CD4-positive, alpha-beta memory T cell (primary cell): ENCODE measurements around the gene STK32B. TPM values are rescaled to one million over a fixed set of nuclear protein-coding genes. Genes with fewer than 3 reads are reported as not detected.

Source experiments
- CTCF ChIA-PET: fragments of 350-600 bp; sonication (Branson Sonifier 250); formaldehyde crosslinking; loops from one replicate; lab custom pipeline; 2021; ENCODE audit warnings: inconsistent platforms; ENCODE audit not compliant: partially characterized antibody; lab: Charles Lee
- POLR2A ChIA-PET: fragments of 350-600 bp; sonication (Branson Sonifier 250); formaldehyde crosslinking; loops from one replicate; lab custom pipeline; 2021; ENCODE audit not compliant: partially characterized antibody; lab: Charles Lee
- DNase-seq, 5 donors: peaks; one replicate each; pipeline versions ENCODE4 v3.0.0 to v3.0.0-alpha.2; 2020 to 2022; ENCODE audit warnings: mixed read lengths in 1 of 5
- H3K27ac ChIP-seq: one replicate; pipeline ENCODE4 v1.7.0; 2013; ENCODE audit warnings: low read depth, low read length
- H3K27me3 ChIP-seq: 2 replicates; pipeline ENCODE4 v1.7.0; 2013; ENCODE audit warnings: mild to moderate bottlenecking, low read length, moderate library complexity; ENCODE audit not compliant: insufficient read depth
- H3K36me3 ChIP-seq: 2 replicates; pipeline ENCODE4 v1.7.0; 2013; ENCODE audit warnings: mild to moderate bottlenecking, low read length, moderate library complexity; ENCODE audit not compliant: insufficient read depth
- H3K4me1 ChIP-seq: 2 replicates; pipeline ENCODE4 v1.7.0; 2013; ENCODE audit warnings: mild to moderate bottlenecking, low read length, moderate library complexity; ENCODE audit not compliant: insufficient read depth
- H3K4me3 ChIP-seq, 2 donors: one replicate each; pipeline ENCODE4 v1.7.0; 2013; ENCODE audit warnings: low read length in 2 of 2, mild to moderate bottlenecking in 1 of 2
- H3K9me3 ChIP-seq, 2 donors: one replicate each; pipeline ENCODE4 v1.7.0; 2013; ENCODE audit warnings: low read length in 2 of 2, control low read depth in 1 of 2; ENCODE audit not compliant: control insufficient read depth in 1 of 2
- H3K27ac Mint-ChIP-seq, 7 donors: one replicate each; pipeline ENCODE4 v1.8.0; 2020 to 2021; ENCODE audit warnings: mixed read lengths in 7 of 7, mild to moderate bottlenecking in 6 of 7, inconsistent platforms in 3 of 7, moderate library complexity in 3 of 7
- H3K27me3 Mint-ChIP-seq, 2 donors: one replicate each; pipeline ENCODE4 v1.8.0; 2020 to 2021; ENCODE audit warnings: mixed read lengths in 2 of 2
- H3K36me3 Mint-ChIP-seq, 2 donors: one replicate each; pipeline ENCODE4 v1.8.0; 2020 to 2021; ENCODE audit warnings: mixed read lengths in 2 of 2, inconsistent platforms in 1 of 2, mild to moderate bottlenecking in 1 of 2
- H3K4me1 Mint-ChIP-seq, 4 donors: one replicate each; pipeline ENCODE4 v1.8.0; 2020 to 2021; ENCODE audit warnings: mixed read lengths in 4 of 4, mild to moderate bottlenecking in 1 of 4
- H3K4me3 Mint-ChIP-seq, 8 donors: one replicate each; pipeline ENCODE4 v1.8.0; 2020 to 2021; ENCODE audit warnings: mixed read lengths in 8 of 8, mild to moderate bottlenecking in 7 of 8, moderate library complexity in 6 of 8, inconsistent platforms in 3 of 8
- H3K9me3 Mint-ChIP-seq, 8 donors: one replicate each; pipeline ENCODE4 v1.8.0; 2020 to 2021; ENCODE audit warnings: mixed read lengths in 8 of 8, mild to moderate bottlenecking in 5 of 8, inconsistent platforms in 3 of 8, moderate library complexity in 1 of 8
- intact Hi-C: fragments of 100-400 bp; cut with micrococcal nuclease; formaldehyde crosslinking; loops from one replicate; pipeline ENCODE4 v1.15.1; 2023
- polyA plus RNA-seq, 2 donors: library from polyadenylated mRNA; unstranded; fragments of 300-500 nt; fragmentation: Illumina TruSeq; gene quantifications; one replicate each; pipeline ENCODE4 v1.2.3, GENCODE V29; 2021
- total RNA-seq, 2 experiments: library from RNA; stranded (reverse); gene quantifications; one replicate each; pipeline ENCODE4 v1.2.3, GENCODE V29; 2021

The STK32B gene
- total and polyA plus RNA-seq, 4 experiments from 2014 or later, result not detected

DNA sequence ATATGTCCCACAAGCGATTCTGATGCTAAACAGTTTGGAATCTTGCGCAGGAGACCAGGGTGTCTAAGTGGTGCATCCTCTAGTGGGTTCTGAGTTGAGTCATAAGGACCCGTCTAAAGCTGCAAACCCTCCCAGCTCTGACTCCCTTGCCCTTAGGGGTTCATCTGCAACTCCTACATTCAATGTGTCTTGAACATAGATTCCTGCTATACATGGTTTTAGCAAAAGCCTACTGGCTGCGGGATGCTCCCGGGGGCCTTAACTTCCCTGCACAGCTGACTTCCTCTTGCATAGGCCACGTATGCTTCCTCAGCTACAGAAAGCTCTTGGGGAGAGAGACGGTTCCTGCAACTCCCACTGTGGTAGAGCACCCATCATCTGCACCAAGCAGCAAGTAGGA, 420.4 kb downstream of the STK32B start:
- no peak for DNase-seq
- ChIA-PET POLR2A (no interaction called here), CTCF (no interaction called here)
- no peaks in the 10 kb centered on the region for H3K27me3 ChIP-seq
- no peaks in the 10 kb centered on the region for H3K4me1 ChIP-seq
- Mint-ChIP-seq H3K27ac (no peak overlapping the region), H3K4me1 (no peaks in the 10 kb centered on the region), H3K27me3 (no peaks in the 10 kb centered on the region), H3K36me3 (no peaks in the 10 kb centered on the region), H3K4me3 (no peak overlapping the region), H3K9me3 (peaks cover 0 to 10% (median 1%) of the 10 kb centered on the region in 8 donors)
- intact Hi-C loops, result no loop called here
- H3K36me3 ChIP-seq, result no peaks in the 10 kb centered on the region
- no peaks in the 10 kb centered on the region for H3K9me3 ChIP-seq
- H3K27ac ChIP-seq, result no peak overlapping the region
- H3K4me3 ChIP-seq, result no peak overlapping the region

DNA sequence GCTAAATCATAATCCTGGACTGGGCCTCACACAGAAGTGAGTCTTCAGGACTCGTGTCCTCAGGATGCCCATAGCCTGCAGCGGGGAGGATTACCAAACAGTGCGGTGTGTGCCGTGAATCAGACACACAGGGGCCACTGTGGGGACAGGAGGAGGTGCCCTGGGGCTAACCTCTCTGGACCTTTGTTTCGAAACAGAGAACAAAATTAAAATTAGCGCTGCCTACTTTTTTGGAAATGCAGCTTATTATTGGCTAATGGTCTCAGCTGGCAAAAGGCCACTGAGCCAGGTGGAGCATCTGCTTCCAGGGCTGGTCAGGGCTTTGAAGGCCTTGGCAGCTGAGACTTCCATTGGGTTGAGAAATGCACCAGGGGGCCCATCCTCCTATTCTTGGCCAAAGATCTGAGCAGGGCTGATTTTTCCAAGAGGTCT, 420.9 kb downstream of the STK32B start:
- intact Hi-C loops, result no loop called here
- POLR2A ChIA-PET, result no interaction called here
- Mint-ChIP-seq H3K27ac (no peak overlapping the region), H3K4me1 (no peaks in the 10 kb centered on the region), H3K27me3 (no peaks in the 10 kb centered on the region), H3K36me3 (no peaks in the 10 kb centered on the region), H3K9me3 (peaks cover 0 to 10% (median 2%) of the 10 kb centered on the region in 8 donors), H3K4me3 (no peak overlapping the region)
- Histone ChIP-seq H3K27me3 (no peaks in the 10 kb centered on the region), H3K4me1 (no peaks in the 10 kb centered on the region), H3K27ac (no peak overlapping the region), H3K36me3 (no peaks in the 10 kb centered on the region), H3K9me3 (no peaks in the 10 kb centered on the region), H3K4me3 (no peak overlapping the region)
- CTCF ChIA-PET, result interaction anchor here (0.5 kb wide), 1 partner anchor 1220 kb away, joined by 3 read pairs; no protein-coding TSS in a partner anchor
- no peak for DNase-seq

DNA sequence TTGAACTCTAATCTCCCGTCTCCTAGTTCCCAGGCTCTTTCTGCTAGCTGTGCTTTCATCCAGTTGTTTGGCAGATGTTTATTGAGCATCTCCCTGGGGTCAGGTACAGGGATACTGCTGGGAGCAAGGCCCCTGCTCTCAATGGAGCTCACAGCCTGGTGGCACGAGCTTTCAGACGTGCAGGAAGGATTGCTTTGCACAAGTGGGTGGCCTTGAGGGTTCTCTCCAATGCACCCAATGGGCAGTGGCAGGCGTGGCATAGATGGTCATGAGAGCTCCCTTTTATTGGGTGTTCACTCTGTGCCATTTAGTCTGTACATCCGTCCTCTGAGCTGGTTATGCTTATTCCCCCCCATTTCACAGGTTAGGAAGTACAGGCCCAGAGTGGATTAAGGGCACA, 421.8 kb downstream of the STK32B start:
- Mint-ChIP-seq H3K4me3 (no peak overlapping the region), H3K4me1 (no peaks in the 10 kb centered on the region), H3K27me3 (no peaks in the 10 kb centered on the region), H3K27ac (no peak overlapping the region), H3K36me3 (no peaks in the 10 kb centered on the region), H3K9me3 (peaks cover 0 to 10% (median 2%) of the 10 kb centered on the region in 8 donors)
- Histone ChIP-seq H3K27me3 (no peaks in the 10 kb centered on the region), H3K27ac (no peak overlapping the region), H3K9me3 (no peaks in the 10 kb centered on the region), H3K36me3 (no peaks in the 10 kb centered on the region), H3K4me3 (no peak overlapping the region), H3K4me1 (no peaks in the 10 kb centered on the region)
- no peak for DNase-seq
- CTCF ChIA-PET, result no interaction called here
- POLR2A ChIA-PET, result no interaction called here
- intact Hi-C loops, result no loop called here

DNA sequence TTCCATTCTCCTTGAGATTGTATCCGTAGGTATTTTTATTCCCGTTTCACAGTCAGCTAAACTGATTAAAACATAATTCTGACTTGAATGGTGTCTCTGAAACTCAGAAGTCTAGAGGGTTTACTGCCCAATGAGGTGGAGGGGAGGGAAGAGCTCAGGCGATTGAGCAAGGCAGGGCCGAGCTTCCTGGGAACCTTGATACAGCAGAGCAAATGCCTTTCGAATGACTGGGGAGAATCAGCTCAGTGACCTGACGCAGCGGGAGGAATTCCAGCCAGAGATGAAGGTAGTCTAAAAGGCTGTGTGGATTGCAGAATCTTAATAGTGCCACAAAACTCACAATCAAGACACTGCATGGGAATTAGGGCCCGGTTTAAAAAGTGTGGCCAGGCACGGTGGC, 423.5 kb downstream of the STK32B start:
- H3K9me3 Mint-ChIP-seq, result peaks cover 0 to 9% (median 2%) of the 10 kb centered on the region in 8 donors
- no peaks in the 10 kb centered on the region for H3K4me1 Mint-ChIP-seq
- no peak for DNase-seq
- no peak overlapping the region for H3K27ac ChIP-seq
- ChIA-PET POLR2A (no interaction called here), CTCF (interaction anchor here (0.7 kb wide), 1 partner anchor 723 kb away, joined by 3 read pairs; no protein-coding TSS in a partner anchor)
- no peaks in the 10 kb centered on the region for H3K36me3 ChIP-seq
- no peak overlapping the region for H3K4me3 Mint-ChIP-seq
- intact Hi-C loops, result no loop called here
- no peak overlapping the region for H3K27ac Mint-ChIP-seq
- no peak overlapping the region for H3K4me3 ChIP-seq
- H3K9me3 ChIP-seq, result no peaks in the 10 kb centered on the region
- no peaks in the 10 kb centered on the region for H3K4me1 ChIP-seq
- H3K27me3 Mint-ChIP-seq, result no peaks in the 10 kb centered on the region
- H3K27me3 ChIP-seq, result no peaks in the 10 kb centered on the region
- H3K36me3 Mint-ChIP-seq, result no peaks in the 10 kb centered on the region

DNA sequence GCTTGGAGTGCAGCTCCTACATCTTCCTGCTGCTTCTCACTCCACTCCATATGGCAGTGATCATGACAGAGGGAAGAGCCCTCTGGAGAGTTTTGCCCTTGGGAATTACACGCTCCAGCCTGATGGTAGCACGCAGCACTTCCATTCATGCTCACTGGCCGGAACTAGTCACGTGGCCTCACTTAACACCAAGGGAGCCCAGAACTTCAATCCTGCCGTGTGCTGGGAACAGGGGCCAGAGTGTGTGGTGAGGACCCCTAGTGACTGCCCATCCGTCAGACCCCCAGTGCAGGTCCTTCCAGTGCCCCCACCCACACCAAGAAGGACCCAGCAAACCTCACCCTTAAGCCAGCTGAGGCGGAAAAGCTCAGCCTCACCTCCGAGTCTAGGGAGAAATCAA, 426.3 kb downstream of the STK32B start:
- Histone ChIP-seq H3K4me3 (no peak overlapping the region), H3K27me3 (no peaks in the 10 kb centered on the region), H3K27ac (no peak overlapping the region), H3K36me3 (no peaks in the 10 kb centered on the region), H3K9me3 (no peaks in the 10 kb centered on the region), H3K4me1 (no peaks in the 10 kb centered on the region)
- POLR2A ChIA-PET, result no interaction called here
- Mint-ChIP-seq H3K4me1 (no peaks in the 10 kb centered on the region), H3K27ac (no peak overlapping the region), H3K36me3 (no peaks in the 10 kb centered on the region), H3K4me3 (no peak overlapping the region), H3K9me3 (peaks cover 0 to 16% (median 3%) of the 10 kb centered on the region in 8 donors), H3K27me3 (no peaks in the 10 kb centered on the region)
- intact Hi-C loops, result no loop called here
- CTCF ChIA-PET, result no interaction called here
- DNase-seq, result no peak

DNA sequence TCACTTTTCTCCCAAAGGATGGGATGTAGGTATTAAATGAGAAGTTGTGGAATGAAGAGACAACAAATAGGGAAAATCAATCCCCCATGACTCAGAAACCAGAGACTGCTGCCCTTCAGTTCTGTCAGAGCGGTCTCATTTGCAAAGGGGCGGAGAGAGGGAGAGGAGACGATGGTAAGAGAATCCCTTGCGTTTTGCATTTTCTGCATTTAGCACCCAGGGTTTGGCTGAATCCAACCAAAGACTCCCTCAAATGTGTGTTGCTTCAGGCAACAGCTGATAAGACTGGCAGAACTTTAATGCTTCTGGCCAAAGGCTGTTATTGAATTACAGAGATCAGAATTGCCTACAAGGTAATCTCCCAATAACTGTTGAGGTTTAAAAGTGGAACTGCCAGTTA, 426.9 kb downstream of the STK32B start:
- intact Hi-C loops, result no loop called here
- H3K4me3 Mint-ChIP-seq, result no peak overlapping the region
- no peak for DNase-seq
- H3K4me1 ChIP-seq, result no peaks in the 10 kb centered on the region
- H3K27me3 ChIP-seq, result no peaks in the 10 kb centered on the region
- H3K4me1 Mint-ChIP-seq, result no peaks in the 10 kb centered on the region
- POLR2A ChIA-PET, result no interaction called here
- H3K27ac Mint-ChIP-seq, result no peak overlapping the region
- H3K9me3 ChIP-seq, result no peaks in the 10 kb centered on the region
- H3K36me3 Mint-ChIP-seq, result no peaks in the 10 kb centered on the region
- peaks cover 0 to 16% (median 3%) of the 10 kb centered on the region in 8 donors for H3K9me3 Mint-ChIP-seq
- no peaks in the 10 kb centered on the region for H3K36me3 ChIP-seq
- H3K27ac ChIP-seq, result no peak overlapping the region
- H3K4me3 ChIP-seq, result no peak overlapping the region
- CTCF ChIA-PET, result no interaction called here
- H3K27me3 Mint-ChIP-seq, result no peaks in the 10 kb centered on the region

DNA sequence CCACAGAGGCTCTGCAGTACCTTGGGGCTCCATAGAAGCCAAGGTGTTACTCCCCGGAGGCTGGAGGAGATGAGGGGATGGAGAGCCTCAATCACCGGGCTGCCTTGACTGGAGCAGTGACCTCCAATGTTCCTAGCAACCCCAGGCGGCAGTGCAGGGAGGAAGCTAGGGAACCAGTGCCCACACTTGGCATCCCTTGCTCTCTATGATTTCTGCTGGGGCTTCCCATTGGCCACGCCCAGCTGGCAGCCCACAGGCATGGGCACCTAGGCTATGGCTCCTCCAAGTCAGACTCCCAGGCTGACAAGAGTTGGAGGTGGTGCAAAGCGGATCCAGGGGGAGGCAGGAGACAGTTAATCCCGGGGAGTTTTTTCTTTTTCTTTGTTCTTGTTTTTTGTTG, 427.4 kb downstream of the STK32B start:
- H3K4me3 ChIP-seq, result no peak overlapping the region
- no peak overlapping the region for H3K27ac Mint-ChIP-seq
- H3K4me3 Mint-ChIP-seq, result no peak overlapping the region
- no peaks in the 10 kb centered on the region for H3K4me1 ChIP-seq
- H3K36me3 ChIP-seq, result no peaks in the 10 kb centered on the region
- intact Hi-C loops, result no loop called here
- H3K4me1 Mint-ChIP-seq, result no peaks in the 10 kb centered on the region
- no peak overlapping the region for H3K27ac ChIP-seq
- H3K36me3 Mint-ChIP-seq, result no peaks in the 10 kb centered on the region
- peaks cover 0 to 19% (median 3%) of the 10 kb centered on the region in 8 donors for H3K9me3 Mint-ChIP-seq
- POLR2A ChIA-PET, result no interaction called here
- H3K9me3 ChIP-seq, result no peaks in the 10 kb centered on the region
- CTCF ChIA-PET, result no interaction called here
- no peak for DNase-seq
- no peaks in the 10 kb centered on the region for H3K27me3 Mint-ChIP-seq
- no peaks in the 10 kb centered on the region for H3K27me3 ChIP-seq
